ENCODE measurements around the gene BBS12. TPM values are rescaled to one million over a fixed set of nuclear protein-coding genes. Genes with fewer than 3 reads are reported as not detected.

BBS12 gene
- total and polyA plus RNA-seq, 9 of the 15 experiments (the other 6 are each of a cell fraction or from before 2014, with no cell fraction given) = 2.7 to 6.5 (median 3.3) TPM

DNA sequence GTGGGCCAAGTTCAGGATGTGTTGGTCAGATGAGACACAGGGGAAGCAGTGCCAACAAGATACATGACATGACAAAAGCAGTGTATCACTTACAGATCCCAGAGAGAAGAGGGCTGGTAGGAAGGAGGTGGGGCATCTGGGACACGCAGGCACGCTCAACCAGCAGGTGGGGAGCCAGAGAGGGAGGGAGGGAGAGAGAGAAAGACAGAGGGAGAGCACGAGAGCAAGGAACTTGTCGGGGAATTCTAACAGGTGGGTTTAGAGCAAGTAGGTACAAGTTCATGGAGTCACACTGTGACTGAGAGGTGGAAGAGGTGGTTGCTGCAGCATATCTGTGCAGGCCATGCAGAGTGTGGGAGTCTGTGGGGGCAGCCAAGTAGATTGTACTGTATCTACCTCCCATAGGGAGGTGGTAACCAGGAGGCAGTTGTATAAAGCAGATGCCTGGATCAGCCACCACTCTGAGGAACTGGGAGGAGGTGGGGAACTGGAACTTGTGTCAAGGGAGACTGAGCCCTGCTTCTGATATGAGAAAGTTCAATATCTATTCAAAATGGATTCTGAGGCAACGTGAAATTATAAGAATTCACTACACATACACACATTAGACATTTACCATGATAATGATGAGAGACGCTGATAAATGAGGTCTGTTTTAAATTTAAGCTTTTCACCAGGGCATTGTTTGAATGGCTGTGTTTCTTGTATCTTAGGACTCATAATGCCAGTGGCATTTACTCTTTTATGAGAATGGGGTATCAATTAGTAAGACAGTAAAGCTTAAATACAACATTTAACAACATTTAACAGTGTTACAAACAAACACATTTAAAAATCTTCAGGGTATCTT lies 43.7 kb downstream of the BBS12 start (continued):
- TF ChIP-seq, protein P1, sequence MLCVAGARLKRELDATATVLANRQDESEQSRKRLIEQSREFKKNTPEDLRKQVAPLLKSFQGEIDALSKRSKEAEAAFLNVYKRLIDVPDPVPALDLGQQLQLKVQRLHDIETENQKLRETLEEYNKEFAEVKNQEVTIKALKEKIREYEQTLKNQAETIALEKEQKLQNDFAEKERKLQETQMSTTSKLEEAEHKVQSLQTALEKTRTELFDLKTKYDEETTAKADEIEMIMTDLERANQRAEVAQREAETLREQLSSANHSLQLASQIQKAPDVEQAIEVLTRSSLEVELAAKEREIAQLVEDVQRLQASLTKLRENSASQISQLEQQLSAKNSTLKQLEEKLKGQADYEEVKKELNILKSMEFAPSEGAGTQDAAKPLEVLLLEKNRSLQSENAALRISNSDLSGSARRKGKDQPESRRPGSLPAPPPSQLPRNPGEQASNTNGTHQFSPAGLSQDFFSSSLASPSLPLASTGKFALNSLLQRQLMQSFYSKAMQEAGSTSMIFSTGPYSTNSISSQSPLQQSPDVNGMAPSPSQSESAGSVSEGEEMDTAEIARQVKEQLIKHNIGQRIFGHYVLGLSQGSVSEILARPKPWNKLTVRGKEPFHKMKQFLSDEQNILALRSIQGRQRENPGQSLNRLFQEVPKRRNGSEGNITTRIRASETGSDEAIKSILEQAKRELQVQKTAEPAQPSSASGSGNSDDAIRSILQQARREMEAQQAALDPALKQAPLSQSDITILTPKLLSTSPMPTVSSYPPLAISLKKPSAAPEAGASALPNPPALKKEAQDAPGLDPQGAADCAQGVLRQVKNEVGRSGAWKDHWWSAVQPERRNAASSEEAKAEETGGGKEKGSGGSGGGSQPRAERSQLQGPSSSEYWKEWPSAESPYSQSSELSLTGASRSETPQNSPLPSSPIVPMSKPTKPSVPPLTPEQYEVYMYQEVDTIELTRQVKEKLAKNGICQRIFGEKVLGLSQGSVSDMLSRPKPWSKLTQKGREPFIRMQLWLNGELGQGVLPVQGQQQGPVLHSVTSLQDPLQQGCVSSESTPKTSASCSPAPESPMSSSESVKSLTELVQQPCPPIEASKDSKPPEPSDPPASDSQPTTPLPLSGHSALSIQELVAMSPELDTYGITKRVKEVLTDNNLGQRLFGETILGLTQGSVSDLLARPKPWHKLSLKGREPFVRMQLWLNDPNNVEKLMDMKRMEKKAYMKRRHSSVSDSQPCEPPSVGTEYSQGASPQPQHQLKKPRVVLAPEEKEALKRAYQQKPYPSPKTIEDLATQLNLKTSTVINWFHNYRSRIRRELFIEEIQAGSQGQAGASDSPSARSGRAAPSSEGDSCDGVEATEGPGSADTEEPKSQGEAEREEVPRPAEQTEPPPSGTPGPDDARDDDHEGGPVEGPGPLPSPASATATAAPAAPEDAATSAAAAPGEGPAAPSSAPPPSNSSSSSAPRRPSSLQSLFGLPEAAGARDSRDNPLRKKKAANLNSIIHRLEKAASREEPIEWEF (CRISPR knock-in tag; IDR thresholded peaks at IDR 0.05) = no peak
- no peak for TF ChIP-seq KLF6 (CRISPR knock-in tag; IDR thresholded peaks at IDR 0.05; ENCODE audit: borderline replicate concordance)
- TF ChIP-seq, protein P2, sequence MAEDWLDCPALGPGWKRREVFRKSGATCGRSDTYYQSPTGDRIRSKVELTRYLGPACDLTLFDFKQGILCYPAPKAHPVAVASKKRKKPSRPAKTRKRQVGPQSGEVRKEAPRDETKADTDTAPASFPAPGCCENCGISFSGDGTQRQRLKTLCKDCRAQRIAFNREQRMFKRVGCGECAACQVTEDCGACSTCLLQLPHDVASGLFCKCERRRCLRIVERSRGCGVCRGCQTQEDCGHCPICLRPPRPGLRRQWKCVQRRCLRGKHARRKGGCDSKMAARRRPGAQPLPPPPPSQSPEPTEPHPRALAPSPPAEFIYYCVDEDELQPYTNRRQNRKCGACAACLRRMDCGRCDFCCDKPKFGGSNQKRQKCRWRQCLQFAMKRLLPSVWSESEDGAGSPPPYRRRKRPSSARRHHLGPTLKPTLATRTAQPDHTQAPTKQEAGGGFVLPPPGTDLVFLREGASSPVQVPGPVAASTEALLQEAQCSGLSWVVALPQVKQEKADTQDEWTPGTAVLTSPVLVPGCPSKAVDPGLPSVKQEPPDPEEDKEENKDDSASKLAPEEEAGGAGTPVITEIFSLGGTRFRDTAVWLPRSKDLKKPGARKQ (CRISPR knock-in tag; IDR thresholded peaks at IDR 0.05) = no peak
- TF ChIP-seq MEF2A (IDR thresholded peaks at IDR 0.05; ENCODE audit: control insufficient read depth, low read depth, low read length) = no peak
- no peak for TF ChIP-seq POLR2H (tag; IDR thresholded peaks at IDR 0.05; ENCODE audit: low read depth)
- TF ChIP-seq CEBPG (CRISPR knock-in tag; IDR thresholded peaks at IDR 0.05) = no peak
- no peak for TF ChIP-seq CEBPG (tag; conservative IDR thresholded peaks at IDR 0.05 in 1 of 2, IDR thresholded peaks at IDR 0.05 in 1 of 2)
- TF ChIP-seq, protein P3, sequence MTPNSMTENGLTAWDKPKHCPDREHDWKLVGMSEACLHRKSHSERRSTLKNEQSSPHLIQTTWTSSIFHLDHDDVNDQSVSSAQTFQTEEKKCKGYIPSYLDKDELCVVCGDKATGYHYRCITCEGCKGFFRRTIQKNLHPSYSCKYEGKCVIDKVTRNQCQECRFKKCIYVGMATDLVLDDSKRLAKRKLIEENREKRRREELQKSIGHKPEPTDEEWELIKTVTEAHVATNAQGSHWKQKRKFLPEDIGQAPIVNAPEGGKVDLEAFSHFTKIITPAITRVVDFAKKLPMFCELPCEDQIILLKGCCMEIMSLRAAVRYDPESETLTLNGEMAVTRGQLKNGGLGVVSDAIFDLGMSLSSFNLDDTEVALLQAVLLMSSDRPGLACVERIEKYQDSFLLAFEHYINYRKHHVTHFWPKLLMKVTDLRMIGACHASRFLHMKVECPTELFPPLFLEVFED (CRISPR knock-in tag; conservative IDR thresholded peaks at IDR 0.05) = no peak
- no peak for TF ChIP-seq ZSCAN29 (IDR thresholded peaks at IDR 0.05)
- TF ChIP-seq, protein P4, sequence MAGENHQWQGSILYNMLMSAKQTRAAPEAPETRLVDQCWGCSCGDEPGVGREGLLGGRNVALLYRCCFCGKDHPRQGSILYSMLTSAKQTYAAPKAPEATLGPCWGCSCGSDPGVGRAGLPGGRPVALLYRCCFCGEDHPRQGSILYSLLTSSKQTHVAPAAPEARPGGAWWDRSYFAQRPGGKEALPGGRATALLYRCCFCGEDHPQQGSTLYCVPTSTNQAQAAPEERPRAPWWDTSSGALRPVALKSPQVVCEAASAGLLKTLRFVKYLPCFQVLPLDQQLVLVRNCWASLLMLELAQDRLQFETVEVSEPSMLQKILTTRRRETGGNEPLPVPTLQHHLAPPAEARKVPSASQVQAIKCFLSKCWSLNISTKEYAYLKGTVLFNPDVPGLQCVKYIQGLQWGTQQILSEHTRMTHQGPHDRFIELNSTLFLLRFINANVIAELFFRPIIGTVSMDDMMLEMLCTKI (IDR thresholded peaks at IDR 0.05; ENCODE audit: partially characterized antibody) = no peak
- TF ChIP-seq C11orf30 (IDR thresholded peaks at IDR 0.05; ENCODE audit: low read depth) = peak; percentile 47
- TF ChIP-seq ZNF785 (CRISPR knock-in tag; IDR thresholded peaks at IDR 0.05) = no peak
- no peak for TF ChIP-seq ZBTB8A (IDR thresholded peaks at IDR 0.05; ENCODE audit: partially characterized antibody)
- no peak for TF ChIP-seq POLR3A (IDR thresholded peaks at IDR 0.05; ENCODE audit: borderline replicate concordance, extremely low read depth, insufficient read depth, insufficient read length)
- TF ChIP-seq TAF7 (tag; IDR thresholded peaks at IDR 0.05) = no peak
- TF ChIP-seq SREBF1 (IDR thresholded peaks at IDR 0.05; ENCODE audit: borderline replicate concordance, low read depth, low read length) = no peak
- no peak for TF ChIP-seq POLR2AphosphoS2 (IDR thresholded peaks at IDR 0.05; ENCODE audit: low read length)

Measured in K562 (cell line).